A549 treated with DMSO at 1 μM for 4 hours (cell line): ENCODE data around the gene SH2B2. TPM values are rescaled to one million over a fixed set of nuclear protein-coding genes. Genes with fewer than 3 reads are reported as not detected.

ENCODE experiments used
- total RNA-seq: library from RNA; stranded (reverse); fragments of 200-300 nt; extraction: Qiagen RNA extraction; gene quantifications from 5 replicates; pipeline ENCODE4 v1.2.3, GENCODE V29; 2022; ENCODE audit warnings: low read depth

SH2B2 gene
- 1.9 to 3.6 TPM (median 3.1 TPM) in 5 replicates for total RNA-seq

DNA sequence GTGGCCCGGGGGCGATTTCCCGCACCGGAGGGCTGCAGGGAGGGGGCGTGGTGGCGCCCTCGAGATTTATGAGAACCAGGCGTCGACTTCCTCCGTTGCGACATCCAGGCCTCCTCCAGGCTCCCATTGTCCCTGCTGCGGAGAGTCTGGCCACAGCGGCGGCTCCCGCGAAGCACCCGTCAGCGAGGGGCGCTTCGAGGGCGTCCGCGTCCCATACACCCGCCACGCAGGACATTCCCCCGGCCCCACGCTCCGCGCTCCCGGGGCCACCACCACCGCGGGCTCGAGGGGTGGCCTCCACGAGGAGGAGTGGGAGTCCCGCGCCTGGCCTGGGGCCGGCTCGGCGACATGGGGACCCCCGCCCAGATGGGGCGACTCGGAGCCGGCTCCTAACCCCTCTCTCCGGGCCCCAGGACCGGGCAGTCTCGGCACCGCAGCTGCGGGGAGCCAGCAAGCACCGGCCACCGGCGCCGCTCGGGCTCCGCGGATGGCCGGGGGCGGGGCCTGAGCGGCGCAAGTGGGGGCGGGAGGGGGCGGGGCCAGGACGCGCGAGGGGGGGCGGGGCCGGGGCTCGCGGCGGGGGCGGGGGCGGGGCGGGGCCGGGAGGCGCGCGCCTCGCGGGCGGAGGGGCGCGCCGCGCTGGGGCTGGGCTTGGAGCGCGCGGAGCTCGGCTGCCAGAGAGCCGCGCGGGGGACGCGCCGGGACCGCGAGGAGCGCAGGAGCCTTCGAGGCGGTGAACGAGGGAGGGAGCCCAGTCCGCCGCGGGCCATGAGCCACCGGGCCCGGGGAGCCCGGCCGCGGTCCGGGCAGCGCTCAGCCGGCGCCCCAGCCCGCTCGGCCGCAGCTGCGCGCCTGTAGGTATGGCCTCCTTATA lies at the start of gene SH2B2:
Gene SH2B2, plus strand, starts transcription at position 632 of the 874 bp plus-strand sequence. CDS start 13,683 bp downstream, outside the sequence.

DNA sequence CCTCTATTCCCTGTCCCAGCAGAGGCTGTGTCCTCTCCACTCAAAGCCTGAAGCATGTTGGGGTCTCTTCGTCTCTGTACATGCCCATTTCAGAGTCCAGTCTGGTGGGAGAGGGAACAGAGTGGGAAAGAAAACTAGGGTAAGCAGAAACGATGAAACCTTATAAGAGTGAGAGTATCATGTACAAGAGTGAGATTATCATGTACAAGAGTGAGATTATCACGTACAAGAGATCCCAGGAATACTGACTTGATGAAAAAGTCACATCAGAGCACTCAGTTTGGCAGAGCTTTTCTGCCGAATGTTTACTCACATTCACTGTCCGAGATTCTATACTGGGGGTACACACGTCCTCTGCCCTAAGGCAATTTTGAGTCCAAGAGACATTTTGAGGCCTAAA lies 69.7 kb downstream of the SH2B2 start, which contains the start of gene SPDYE6:
Gene SPDYE6, minus strand, starts transcription at position 101 of the 400 bp plus-strand sequence. CDS start 421 bp downstream, outside the sequence.

Other genes starting within 250 kb of the SH2B2 start
- not detected in 5 replicates for gene SPDYE6, start 69.6 kb downstream of the SH2B2 start, total RNA-seq
- 22.2 to 25.8 TPM (median 24.3 TPM) in 5 replicates for gene PRKRIP1, start 109.5 kb downstream of the SH2B2 start, total RNA-seq
- gene ORAI2, start 146.7 kb downstream of the SH2B2 start, total RNA-seq: 32.8 to 42.5 TPM (median 36.7 TPM) in 5 replicates
- 11.1 to 12.7 TPM (median 12.3 TPM) in 5 replicates for gene ALKBH4, start 178.0 kb downstream of the SH2B2 start, total RNA-seq
- gene LRWD1, start 178.1 kb downstream of the SH2B2 start, total RNA-seq: 21.3 to 35.3 TPM (median 30.8 TPM) in 5 replicates
- gene POLR2J, start 192.1 kb downstream of the SH2B2 start, total RNA-seq: 97.2 to 129 TPM (median 106 TPM) in 5 replicates
- 1.4 to 1.9 TPM (median 1.7 TPM) in 5 replicates for gene RASA4B, start 230.9 kb downstream of the SH2B2 start, total RNA-seq